HEK293T (cell line): ENCODE measurements around the gene ATAD3A.

Source experiments
- ELF4 ChIP-seq: fragments of 450-650 bp; IDR thresholded peaks from 2 replicates; pipeline ENCODE4 v1.6.1; 2017; ENCODE audit warnings: antibody characterized with exemption
- LEF1 ChIP-seq: fragments of 450-650 bp; IDR thresholded peaks from 2 replicates; pipeline ENCODE4 v1.6.1; 2017; ENCODE audit warnings: mild to moderate bottlenecking, borderline replicate concordance
- NFRKB ChIP-seq: fragments of 450-650 bp; IDR thresholded peaks from 2 replicates; pipeline ENCODE4 v1.6.1; 2016; ENCODE audit warnings: mild to moderate bottlenecking, moderate library complexity
- SP1 ChIP-seq: fragments of 450-650 bp; IDR thresholded peaks from 2 replicates; pipeline ENCODE4 v1.6.1; 2017

- TF ChIP-seq LEF1 (no peak), SP1 (no peak), NFRKB (no peak), ELF4 (no peak)
These were observed 38.1 kb downstream of the ATAD3A start for GRCh38 chr1:1550087-1550486.
